ENCODE data around the gene TMEM82.

DNA sequence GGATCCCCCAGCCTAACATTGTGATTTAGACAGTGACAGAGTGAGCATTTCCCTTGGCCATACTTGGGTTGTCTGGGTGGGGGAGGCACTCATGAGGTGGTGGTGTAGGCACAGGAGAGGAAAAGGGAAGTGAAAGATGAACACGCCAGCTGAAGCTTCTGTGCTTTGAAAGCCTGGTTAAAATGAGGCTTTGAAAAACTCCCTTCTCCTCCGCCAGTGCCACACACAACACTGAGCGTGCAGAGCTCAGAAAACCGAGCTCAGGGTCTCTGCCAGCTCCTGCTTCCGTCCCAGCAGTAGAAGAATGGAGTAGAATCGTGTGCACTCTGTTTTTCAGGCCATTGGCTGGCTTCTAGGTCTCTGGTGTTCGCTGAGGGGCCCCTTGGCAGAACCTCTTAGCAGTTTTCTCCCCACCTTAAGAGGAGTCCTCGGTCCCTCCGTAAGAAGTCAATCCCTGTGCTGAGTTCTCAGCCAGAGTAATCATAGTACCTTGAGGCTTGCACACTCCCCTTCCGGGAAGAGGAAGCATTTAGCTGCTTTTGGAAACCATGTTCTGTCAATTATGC lies 45.3 kb upstream of the TMEM82 start:
- TF ChIP-seq, protein P1, sequence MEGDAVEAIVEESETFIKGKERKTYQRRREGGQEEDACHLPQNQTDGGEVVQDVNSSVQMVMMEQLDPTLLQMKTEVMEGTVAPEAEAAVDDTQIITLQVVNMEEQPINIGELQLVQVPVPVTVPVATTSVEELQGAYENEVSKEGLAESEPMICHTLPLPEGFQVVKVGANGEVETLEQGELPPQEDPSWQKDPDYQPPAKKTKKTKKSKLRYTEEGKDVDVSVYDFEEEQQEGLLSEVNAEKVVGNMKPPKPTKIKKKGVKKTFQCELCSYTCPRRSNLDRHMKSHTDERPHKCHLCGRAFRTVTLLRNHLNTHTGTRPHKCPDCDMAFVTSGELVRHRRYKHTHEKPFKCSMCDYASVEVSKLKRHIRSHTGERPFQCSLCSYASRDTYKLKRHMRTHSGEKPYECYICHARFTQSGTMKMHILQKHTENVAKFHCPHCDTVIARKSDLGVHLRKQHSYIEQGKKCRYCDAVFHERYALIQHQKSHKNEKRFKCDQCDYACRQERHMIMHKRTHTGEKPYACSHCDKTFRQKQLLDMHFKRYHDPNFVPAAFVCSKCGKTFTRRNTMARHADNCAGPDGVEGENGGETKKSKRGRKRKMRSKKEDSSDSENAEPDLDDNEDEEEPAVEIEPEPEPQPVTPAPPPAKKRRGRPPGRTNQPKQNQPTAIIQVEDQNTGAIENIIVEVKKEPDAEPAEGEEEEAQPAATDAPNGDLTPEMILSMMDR (IDR thresholded peaks at IDR 0.05): no peak
- TF ChIP-seq POLR2A (IDR thresholded peaks at IDR 0.05): no peak
